BJ (cell line): ENCODE results near the gene SEPTIN2. TPM values are rescaled to one million over a fixed set of nuclear protein-coding genes. Genes with fewer than 3 reads are reported as not detected.
"Not testable (repeated sequence)": the region's sequence is repeated elsewhere in the genome, so short reads cannot be mapped to it uniquely, and the experiment has no call there.

Experiments
- CTCF ChIA-PET: fragments of 350-600 bp; formaldehyde crosslinking; extraction: SDS; loops from one replicate; lab custom pipeline; 2021; ENCODE audit warnings: antibody characterized with exemption, inconsistent platforms; lab: Yijun Ruan, JAX
- POLR2A ChIA-PET: fragments of 300-600 bp; sonication (Branson Sonifier 250); formaldehyde crosslinking; extraction: SDS; loops from one replicate; lab custom pipeline; 2021; ENCODE audit warnings: antibody characterized with exemption; lab: Charles Lee
- DNase-seq: peaks from one replicate; pipeline ENCODE4 v3.0.0-alpha.2; 2011; ENCODE audit warnings: low read depth
- H3K27me3 ChIP-seq: 2 replicates; pipeline ENCODE4 v1.6.0; 2011; ENCODE audit warnings: low read length; ENCODE audit not compliant: control insufficient read depth, insufficient read depth
- H3K36me3 ChIP-seq: 2 replicates; pipeline ENCODE4 v1.5.1; 2011; ENCODE audit warnings: low read length; ENCODE audit not compliant: control insufficient read depth, insufficient read depth
- H3K4me3 ChIP-seq: 2 replicates; pipeline ENCODE4 v1.5.1; 2011; ENCODE audit warnings: low read depth, mild to moderate bottlenecking, control low read depth, low read length
- polyA plus RNA-seq: library from polyadenylated mRNA; depleted of rRNA; stranded (reverse); fragments of >200 nt; gene quantifications from 2 replicates; pipeline ENCODE4 v1.2.3, GENCODE V29; 2011
- TF ChIP-seq, protein P1 (sequence below): IDR thresholded peaks from 2 replicates; pipeline ENCODE4 v1.5.1; 2011; ENCODE audit warnings: low read depth, mild to moderate bottlenecking, control low read depth, inconsistent platforms, low read length, moderate library complexity; ENCODE audit not compliant: insufficient read depth

The SEPTIN2 gene
- polyA plus RNA-seq, 1 experiment: 336 TPM

DNA sequence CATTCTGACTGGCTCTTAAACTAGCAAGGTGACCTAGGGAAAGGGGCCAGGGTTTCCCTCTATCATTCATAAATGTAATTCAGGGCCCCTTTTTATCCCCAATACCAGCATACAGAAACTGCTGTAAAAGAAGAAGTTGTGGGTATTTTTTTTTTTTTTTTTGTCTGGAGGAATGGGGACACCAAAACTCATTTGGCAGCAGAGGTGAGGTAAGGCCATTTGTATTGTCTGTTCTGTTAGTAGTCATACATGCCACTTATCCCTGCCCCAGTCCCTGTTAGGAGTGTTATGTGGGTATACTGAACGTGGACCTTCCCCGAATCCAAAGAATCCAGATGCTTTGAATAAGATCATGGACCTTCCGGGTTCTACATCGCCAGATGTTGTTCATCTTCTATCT lies 1.7 kb downstream of the SEPTIN2 start:
- no peaks in the 10 kb centered on the region for H3K36me3 ChIP-seq
- H3K27me3 ChIP-seq: no peaks in the 10 kb centered on the region
- ChIA-PET CTCF (no interaction called here), POLR2A (no interaction called here)
- no peak for DNase-seq
- TF ChIP-seq, protein P1, sequence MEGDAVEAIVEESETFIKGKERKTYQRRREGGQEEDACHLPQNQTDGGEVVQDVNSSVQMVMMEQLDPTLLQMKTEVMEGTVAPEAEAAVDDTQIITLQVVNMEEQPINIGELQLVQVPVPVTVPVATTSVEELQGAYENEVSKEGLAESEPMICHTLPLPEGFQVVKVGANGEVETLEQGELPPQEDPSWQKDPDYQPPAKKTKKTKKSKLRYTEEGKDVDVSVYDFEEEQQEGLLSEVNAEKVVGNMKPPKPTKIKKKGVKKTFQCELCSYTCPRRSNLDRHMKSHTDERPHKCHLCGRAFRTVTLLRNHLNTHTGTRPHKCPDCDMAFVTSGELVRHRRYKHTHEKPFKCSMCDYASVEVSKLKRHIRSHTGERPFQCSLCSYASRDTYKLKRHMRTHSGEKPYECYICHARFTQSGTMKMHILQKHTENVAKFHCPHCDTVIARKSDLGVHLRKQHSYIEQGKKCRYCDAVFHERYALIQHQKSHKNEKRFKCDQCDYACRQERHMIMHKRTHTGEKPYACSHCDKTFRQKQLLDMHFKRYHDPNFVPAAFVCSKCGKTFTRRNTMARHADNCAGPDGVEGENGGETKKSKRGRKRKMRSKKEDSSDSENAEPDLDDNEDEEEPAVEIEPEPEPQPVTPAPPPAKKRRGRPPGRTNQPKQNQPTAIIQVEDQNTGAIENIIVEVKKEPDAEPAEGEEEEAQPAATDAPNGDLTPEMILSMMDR: no peak
- H3K4me3 ChIP-seq: peak overlapping the region; percentile 72

DNA sequence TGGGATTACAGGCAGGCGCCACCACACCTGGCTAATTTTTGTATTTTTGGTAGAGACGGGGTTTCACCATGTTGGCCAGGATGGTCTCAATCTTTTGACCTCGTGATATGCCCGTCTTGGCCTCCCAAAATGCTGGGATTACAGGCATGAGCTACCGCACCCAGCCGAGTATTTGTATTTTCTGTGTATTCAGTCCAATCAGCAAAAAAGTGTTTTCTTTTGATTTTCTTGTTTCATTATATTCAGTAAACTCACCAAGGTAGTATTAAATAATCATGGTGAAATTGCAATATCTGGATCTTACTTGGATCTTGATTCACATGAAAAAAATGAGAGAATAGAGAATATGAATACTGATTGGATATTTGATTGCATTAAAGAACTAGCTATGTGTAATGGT lies 3.1 kb downstream of the SEPTIN2 start:
- DNase-seq, H3K4me3 ChIP-seq, H3K27me3 ChIP-seq, H3K36me3 ChIP-seq, POLR2A ChIA-PET: not testable (repeated sequence)
- CTCF ChIA-PET: interaction anchor here (1.5 kb wide), 1 partner anchor 74 kb away, joined by 4 read pairs; no protein-coding TSS in a partner anchor

DNA sequence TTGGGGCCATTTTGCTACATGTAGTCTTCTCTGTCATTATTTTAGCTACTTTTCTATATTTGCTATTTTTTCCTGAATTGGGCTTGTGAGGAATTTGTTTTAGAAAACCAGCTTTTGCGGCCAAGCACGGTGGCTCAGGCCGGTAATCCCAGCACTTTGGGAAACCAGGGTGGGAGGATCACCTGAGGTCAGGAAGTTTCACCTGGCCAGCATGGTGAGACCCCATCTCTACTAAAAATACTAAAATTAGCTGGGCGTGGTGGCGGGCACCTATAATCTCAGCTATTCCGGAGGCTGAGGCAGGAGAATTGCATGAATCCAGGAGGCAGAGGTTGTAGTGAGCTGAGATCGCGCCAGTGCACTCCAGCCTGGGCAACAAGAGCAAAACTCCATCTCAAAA lies 4.7 kb downstream of the SEPTIN2 start:
- H3K36me3 ChIP-seq: no peaks in the 10 kb centered on the region; the same call in 1 of the 2 replicates
- DNase-seq: no peak
- POLR2A ChIA-PET: interaction anchor here (0.6 kb wide), 1 partner anchor 64 kb away, joined by 3 read pairs; no protein-coding TSS in a partner anchor
- no peaks in the 10 kb centered on the region for H3K27me3 ChIP-seq
- CTCF ChIA-PET: interaction anchor here (0.7 to 1.5 kb wide), 2 partner anchors 11 to 13 kb away, joined by 3 read pairs; no protein-coding TSS in a partner anchor
- TF ChIP-seq, protein P1: no peak
- H3K4me3 ChIP-seq: no peak overlapping the region

DNA sequence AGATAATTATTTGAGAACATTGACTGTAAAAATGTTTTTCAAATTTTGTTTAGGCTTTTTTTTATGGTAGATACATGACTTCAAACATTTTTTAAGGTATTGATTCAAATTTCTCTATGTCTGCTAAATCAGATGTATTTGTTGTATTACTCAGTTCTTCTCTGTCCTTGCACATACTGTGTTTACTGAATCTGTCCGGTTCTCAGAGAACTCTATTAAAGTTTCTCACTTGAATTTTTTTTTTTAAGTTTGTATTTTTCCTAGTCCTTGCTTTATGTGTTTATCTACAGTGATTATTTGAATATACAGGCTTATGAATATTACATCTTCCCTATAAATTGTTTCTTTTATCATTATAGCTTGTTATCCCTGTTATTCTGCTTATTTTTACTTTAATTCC lies 5.3 kb downstream of the SEPTIN2 start:
- ChIA-PET CTCF (interaction anchor here (1.5 kb wide), 1 partner anchor 12 kb away, joined by 3 read pairs; no protein-coding TSS in a partner anchor), POLR2A (no interaction called here)
- Histone ChIP-seq H3K4me3 (no peak overlapping the region), H3K27me3 (no peaks in the 10 kb centered on the region), H3K36me3 (no peaks in the 10 kb centered on the region; the same call in 1 of the 2 replicates)
- TF ChIP-seq, protein P1: no peak
- DNase-seq: no peak

DNA sequence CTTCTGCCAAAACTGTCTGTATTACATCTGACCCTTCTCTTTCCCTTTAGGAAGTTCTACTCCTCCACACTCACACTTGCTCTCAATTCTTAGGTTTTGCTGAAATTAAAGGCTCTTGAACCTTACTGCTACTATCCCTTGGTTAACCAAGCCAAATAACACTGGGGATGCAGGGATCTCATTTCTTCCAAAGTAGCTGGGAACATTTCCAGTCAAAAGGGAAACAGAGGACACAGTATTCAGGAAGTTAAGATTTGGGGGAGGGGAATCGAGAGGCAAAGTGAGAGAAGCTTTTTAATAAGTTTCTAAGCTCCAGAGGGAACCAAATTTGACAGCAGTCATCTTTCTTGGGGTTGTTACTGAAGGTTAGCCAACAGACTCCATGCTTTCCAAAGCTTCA lies 6.2 kb downstream of the SEPTIN2 start:
- H3K4me3 ChIP-seq: no peak overlapping the region
- DNase-seq: no peak
- H3K36me3 ChIP-seq: peaks cover 4% of the 10 kb centered on the region
- ChIA-PET POLR2A (no interaction called here), CTCF (no interaction called here)
- no peaks in the 10 kb centered on the region for H3K27me3 ChIP-seq
- TF ChIP-seq, protein P1: no peak

DNA sequence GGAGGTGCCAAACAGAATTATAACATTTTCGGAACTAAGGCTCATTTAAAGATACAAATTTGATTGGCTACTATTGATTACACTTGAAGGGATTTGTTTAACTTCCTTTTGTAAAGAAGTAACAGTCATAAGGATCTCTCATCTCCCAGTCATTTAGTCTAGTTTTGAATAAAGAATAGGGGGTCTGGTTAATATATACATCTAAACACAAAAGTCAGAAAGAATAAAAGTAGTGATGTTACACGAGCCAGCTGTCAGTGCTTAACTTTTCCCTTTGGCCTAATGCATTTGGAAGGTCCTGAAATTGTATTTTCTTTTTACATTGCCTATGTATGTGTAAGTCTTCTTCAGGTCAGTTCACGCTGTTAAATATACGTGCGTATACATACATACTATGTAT lies 8.1 kb downstream of the SEPTIN2 start:
- POLR2A ChIA-PET: no interaction called here
- H3K4me3 ChIP-seq: no peak overlapping the region
- DNase-seq: no peak
- H3K36me3 ChIP-seq: peaks cover 6% of the 10 kb centered on the region
- TF ChIP-seq, protein P1: no peak
- no peaks in the 10 kb centered on the region for H3K27me3 ChIP-seq
- CTCF ChIA-PET: no interaction called here
